DOHH2 (cell line): ENCODE data around the gene ISG15.

Source experiments
- H3F3A ChIP-seq: fragments of 200-600 bp; sonication (generic), shearing (Covaris generic); 2 replicates; pipeline ENCODE4 v1.6.0; 2016; ENCODE audit warnings: antibody characterized with exemption, mild to moderate bottlenecking; ENCODE audit not compliant: control insufficient read depth, insufficient read depth
- H3K27ac ChIP-seq: fragments of 200-600 bp; sonication (generic); 2 replicates; pipeline ENCODE4 v1.5.1; 2014; ENCODE audit warnings: low read depth, mild to moderate bottlenecking, low read length, moderate library complexity
- H3K27me3 ChIP-seq: fragments of 200-600 bp; sonication (generic); 2 replicates; pipeline ENCODE4 v1.6.1; 2014; ENCODE audit warnings: mild to moderate bottlenecking, low read length, mixed read lengths; ENCODE audit not compliant: control insufficient read depth
- H3K36me3 ChIP-seq: fragments of 200-600 bp; sonication (generic); 2 replicates; pipeline ENCODE4 v1.6.1; 2014; ENCODE audit warnings: mild to moderate bottlenecking, low read length, moderate library complexity, mixed read lengths; ENCODE audit not compliant: control insufficient read depth
- H3K4me1 ChIP-seq: fragments of 200-600 bp; sonication (generic); 2 replicates; pipeline ENCODE4 v1.6.1; 2014; ENCODE audit warnings: mild to moderate bottlenecking, low read length, mixed read lengths; ENCODE audit not compliant: control insufficient read depth
- H3K4me2 ChIP-seq: fragments of 200-600 bp; sonication (generic); 2 replicates; pipeline ENCODE4 v1.6.0; 2014; ENCODE audit warnings: mild to moderate bottlenecking, low read length, moderate library complexity
- H3K4me3 ChIP-seq: fragments of 200-600 bp; sonication (generic); 2 replicates; pipeline ENCODE4 v1.5.1; 2014; ENCODE audit warnings: mild to moderate bottlenecking, low read length, mixed read lengths
- H3K79me2 ChIP-seq: fragments of 200-600 bp; sonication (generic); 2 replicates; pipeline ENCODE4 v1.6.1; 2014; ENCODE audit warnings: mild to moderate bottlenecking, low read length, mixed read lengths; ENCODE audit not compliant: control insufficient read depth
- H3K9me2 ChIP-seq: fragments of 200-600 bp; sonication (generic); replicated peaks from 2 replicates; pipeline ENCODE4 v1.6.1; 2014; ENCODE audit warnings: mild to moderate bottlenecking, low read length, mixed read lengths; ENCODE audit not compliant: control insufficient read depth
- H3K9me3 ChIP-seq: fragments of 200-600 bp; sonication (generic); 2 replicates; pipeline ENCODE4 v1.6.1; 2014; ENCODE audit warnings: antibody characterized with exemption, low read length, mixed read lengths; ENCODE audit not compliant: control insufficient read depth, insufficient read depth
- H4K20me1 ChIP-seq: fragments of 200-600 bp; sonication (generic); 2 replicates; pipeline ENCODE4 v1.6.0; 2014; ENCODE audit warnings: low read depth, mild to moderate bottlenecking, antibody characterized with exemption, low read length, moderate library complexity; ENCODE audit not compliant: control insufficient read depth, insufficient read depth
- CTCF ChIP-seq: fragments of 200-600 bp; sonication (generic); IDR thresholded peaks from one replicate; pipeline ENCODE4 v1.5.1; 2014; ENCODE audit warnings: antibody characterized with exemption, mild to moderate bottlenecking, low read depth, low read length; ENCODE audit not compliant: poor library complexity, severe bottlenecking
- EZH2phosphoT487 ChIP-seq: fragments of 200-600 bp; sonication (generic); IDR thresholded peaks from 2 replicates; pipeline ENCODE4 v1.6.1; 2017; ENCODE audit warnings: borderline replicate concordance, mild to moderate bottlenecking, antibody characterized with exemption, low read length, moderate library complexity, mixed read lengths

ISG15 gene

GRCh38 chr1:1042835-1043234 is 29.5 kb downstream of the ISG15 start:
- Histone ChIP-seq H3K9me2 (no peaks in the 10 kb centered on the region), H3K4me3 (no peak overlapping the region), H3K4me2 (no peak overlapping the region), H4K20me1 (no peaks in the 10 kb centered on the region; the same call in 1 of the 2 replicates), H3K4me1 (peaks cover 19% of the 10 kb centered on the region), H3K27ac (no peak overlapping the region), H3F3A (no peaks in the 10 kb centered on the region), H3K9me3 (no peaks in the 10 kb centered on the region), H3K27me3 (peaks cover 28% of the 10 kb centered on the region), H3K79me2 (no peaks in the 10 kb centered on the region), H3K36me3 (no peaks in the 10 kb centered on the region)
- no peak for TF ChIP-seq EZH2phosphoT487
- no peak for TF ChIP-seq CTCF

GRCh38 chr1:1043411-1043810 is 30.1 kb downstream of the ISG15 start:
- no peaks in the 10 kb centered on the region for H3K9me2 ChIP-seq
- H3K27me3 ChIP-seq = peaks cover 22% of the 10 kb centered on the region
- H3K27ac ChIP-seq = no peak overlapping the region
- H3K36me3 ChIP-seq = no peaks in the 10 kb centered on the region
- H3K4me3 ChIP-seq = no peak overlapping the region
- no peaks in the 10 kb centered on the region for H3K79me2 ChIP-seq
- peaks cover 19% of the 10 kb centered on the region for H3K4me1 ChIP-seq
- H3K4me2 ChIP-seq = no peak overlapping the region
- H3K9me3 ChIP-seq = no peaks in the 10 kb centered on the region
- TF ChIP-seq EZH2phosphoT487 (no peak), CTCF (no peak)
- no peaks in the 10 kb centered on the region for H4K20me1 ChIP-seq
- no peaks in the 10 kb centered on the region for H3F3A ChIP-seq

GRCh38 chr1:1043921-1044320 is 30.6 kb downstream of the ISG15 start:
- H3F3A ChIP-seq = no peaks in the 10 kb centered on the region
- TF ChIP-seq EZH2phosphoT487 (no peak), CTCF (no peak)
- no peak overlapping the region for H3K4me2 ChIP-seq
- peaks cover 17% of the 10 kb centered on the region for H3K4me1 ChIP-seq
- no peak overlapping the region for H3K4me3 ChIP-seq
- H3K27ac ChIP-seq = no peak overlapping the region
- no peaks in the 10 kb centered on the region for H3K9me2 ChIP-seq
- H3K27me3 ChIP-seq = peaks cover 17% of the 10 kb centered on the region
- H3K9me3 ChIP-seq = no peaks in the 10 kb centered on the region
- H4K20me1 ChIP-seq = no peaks in the 10 kb centered on the region
- no peaks in the 10 kb centered on the region for H3K79me2 ChIP-seq
- H3K36me3 ChIP-seq = no peaks in the 10 kb centered on the region

- H3K27me3 ChIP-seq = peaks cover 10% of the 10 kb centered on the region
- H3K9me3 ChIP-seq = no peaks in the 10 kb centered on the region
- no peaks in the 10 kb centered on the region for H3K9me2 ChIP-seq
- peaks cover 11% of the 10 kb centered on the region for H3K4me1 ChIP-seq
- H3K4me3 ChIP-seq = no peak overlapping the region
- no peaks in the 10 kb centered on the region for H4K20me1 ChIP-seq
- H3K36me3 ChIP-seq = no peaks in the 10 kb centered on the region
- TF ChIP-seq CTCF = no peak
- no peak for TF ChIP-seq EZH2phosphoT487
- H3F3A ChIP-seq = no peaks in the 10 kb centered on the region
- no peak overlapping the region for H3K4me2 ChIP-seq
- no peaks in the 10 kb centered on the region for H3K79me2 ChIP-seq
- no peak overlapping the region for H3K27ac ChIP-seq
Observed at GRCh38 chr1:1044455-1045078, 31.3 kb downstream of the ISG15 start.
